Esophagus muscularis mucosa (tissue), 4 donors: ENCODE data around the gene CDK17. TPM values are rescaled to one million over a fixed set of nuclear protein-coding genes. Genes with fewer than 3 reads are reported as not detected.

Source experiments
- DNase-seq: peaks from one replicate; pipeline ENCODE4 v3.0.0-alpha.2; 2017; ENCODE audit errors: extremely low spot score
- H3K27ac ChIP-seq, 4 donors: fragments of 200-600 bp; sonication (generic); replicated peaks in 1 of 4; 1 replicate in 3 of 4; 2 replicates in 1 of 4; pipeline ENCODE4 v1.5.1; 2016 to 2019; ENCODE audit warnings: mild to moderate bottlenecking in 1 of 4
- H3K27me3 ChIP-seq, 4 donors: fragments of 200-600 bp; sonication (generic); one replicate each; pipeline versions ENCODE4 v1.5.1 to v1.6.0; 2016 to 2019
- H3K36me3 ChIP-seq, 4 donors: fragments of 200-600 bp; sonication (generic); one replicate each; pipeline ENCODE4 v1.5.1; 2016 to 2019
- H3K4me1 ChIP-seq, 4 donors: fragments of 200-600 bp; sonication (generic); one replicate each; pipeline ENCODE4 v1.5.1; 2016 to 2019
- H3K4me3 ChIP-seq, 4 donors: fragments of 200-600 bp; sonication (generic); 1 replicate in 2 of 4; 2 replicates in 2 of 4; pipeline ENCODE4 v1.5.1; 2016 to 2019; ENCODE audit warnings: mild to moderate bottlenecking in 4 of 4, moderate library complexity in 1 of 4
- H3K9me3 ChIP-seq, 4 donors: fragments of 200-600 bp; sonication (generic); 1 replicate in 3 of 4; 2 replicates in 1 of 4; pipeline ENCODE4 v1.5.1; 2016 to 2019
- EP300 ChIP-seq: sonication (generic); formaldehyde crosslinking; IDR thresholded peaks from one replicate; pipeline ENCODE4 v1.6.1; 2017; ENCODE audit warnings: antibody characterized with exemption
- POLR2A ChIP-seq: fragments of 450-650 bp; IDR thresholded peaks from one replicate; pipeline ENCODE4 v1.6.1; 2017; ENCODE audit warnings: antibody characterized with exemption, moderate library complexity, mild to moderate bottlenecking, low read depth
- POLR2AphosphoS5 ChIP-seq, 2 donors: sonication (generic); formaldehyde crosslinking; IDR thresholded peaks; one replicate each; pipeline ENCODE4 v1.6.1; 2017; ENCODE audit warnings: antibody characterized with exemption in 2 of 2
- WGBS: methylation state at CpG from one replicate; pipeline ENCODE4 v1.1.5; 2018; 5-methylcytosine and 5-hydroxymethylcytosine counted together
- intact Hi-C: fragments of 100-400 bp; cut with DNase I; formaldehyde crosslinking; loops from one replicate; pipeline ENCODE4 v1.15.1; 2023
- total RNA-seq, 4 donors: library from RNA; depleted of rRNA; stranded (reverse); fragments of >200 nt; gene quantifications; one replicate each; pipeline versions ENCODE4 v1.1.0 to v1.2.1, GENCODE V29; 2016
- TF ChIP-seq, protein P1 (sequence below), 3 experiments: fragments of 200-600 bp in 2 of 3; fragments of 450-650 bp in 1 of 3; sonication (generic) in 2 of 3; IDR thresholded peaks; one replicate each; pipeline ENCODE4 v1.5.1; 2017 to 2019; ENCODE audit warnings: antibody characterized with exemption in 3 of 3, mild to moderate bottlenecking in 2 of 3, moderate library complexity in 1 of 3

CDK17 gene
- total RNA-seq, 4 donors from 2014 or later, result 56.2 to 96.9 (median 68.6) TPM

DNA sequence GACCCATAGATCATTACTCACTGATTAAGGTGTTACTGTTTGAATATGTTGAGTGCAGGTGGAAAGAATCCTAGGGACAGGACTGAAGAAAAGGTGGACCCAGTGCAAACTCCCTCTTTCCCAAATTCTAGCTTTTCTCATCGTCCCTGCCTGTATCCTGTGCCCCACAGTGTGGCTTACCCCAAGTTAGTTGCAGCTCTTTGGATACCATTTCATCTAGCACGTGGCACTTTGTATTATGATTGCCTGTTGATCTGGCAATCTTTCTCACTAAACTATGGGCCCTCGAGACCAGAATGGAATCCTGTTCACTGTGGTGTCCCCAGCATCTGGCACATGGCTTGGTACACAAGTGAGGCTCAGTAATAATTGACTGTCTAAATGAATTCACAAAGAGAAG lies 139.6 kb downstream of the CDK17 start:
- Histone ChIP-seq H3K4me1 (peaks cover 21 to 75% (median 66%) of the 10 kb centered on the region in 4 donors), H3K36me3 (peaks cover 0 to 41% (median 9%) of the 10 kb centered on the region in 4 donors), H3K4me3 (no peak overlapping the region), H3K9me3 (no peaks in the 10 kb centered on the region), H3K27ac (peak overlapping the region in 2 of 4 donors; percentile 17 to 56), H3K27me3 (no peaks in the 10 kb centered on the region)
- 91% methylated on average over 3 of the region's 3 CpGs for WGBS
- intact Hi-C loops, result no loop called here
- TF ChIP-seq POLR2AphosphoS5 (IDR thresholded peaks at IDR 0.05), result peak in 1 of 2 donors; percentile 37
- TF ChIP-seq, protein P1, sequence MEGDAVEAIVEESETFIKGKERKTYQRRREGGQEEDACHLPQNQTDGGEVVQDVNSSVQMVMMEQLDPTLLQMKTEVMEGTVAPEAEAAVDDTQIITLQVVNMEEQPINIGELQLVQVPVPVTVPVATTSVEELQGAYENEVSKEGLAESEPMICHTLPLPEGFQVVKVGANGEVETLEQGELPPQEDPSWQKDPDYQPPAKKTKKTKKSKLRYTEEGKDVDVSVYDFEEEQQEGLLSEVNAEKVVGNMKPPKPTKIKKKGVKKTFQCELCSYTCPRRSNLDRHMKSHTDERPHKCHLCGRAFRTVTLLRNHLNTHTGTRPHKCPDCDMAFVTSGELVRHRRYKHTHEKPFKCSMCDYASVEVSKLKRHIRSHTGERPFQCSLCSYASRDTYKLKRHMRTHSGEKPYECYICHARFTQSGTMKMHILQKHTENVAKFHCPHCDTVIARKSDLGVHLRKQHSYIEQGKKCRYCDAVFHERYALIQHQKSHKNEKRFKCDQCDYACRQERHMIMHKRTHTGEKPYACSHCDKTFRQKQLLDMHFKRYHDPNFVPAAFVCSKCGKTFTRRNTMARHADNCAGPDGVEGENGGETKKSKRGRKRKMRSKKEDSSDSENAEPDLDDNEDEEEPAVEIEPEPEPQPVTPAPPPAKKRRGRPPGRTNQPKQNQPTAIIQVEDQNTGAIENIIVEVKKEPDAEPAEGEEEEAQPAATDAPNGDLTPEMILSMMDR (IDR thresholded peaks at IDR 0.05), result no peak
- no peak for DNase-seq

DNA sequence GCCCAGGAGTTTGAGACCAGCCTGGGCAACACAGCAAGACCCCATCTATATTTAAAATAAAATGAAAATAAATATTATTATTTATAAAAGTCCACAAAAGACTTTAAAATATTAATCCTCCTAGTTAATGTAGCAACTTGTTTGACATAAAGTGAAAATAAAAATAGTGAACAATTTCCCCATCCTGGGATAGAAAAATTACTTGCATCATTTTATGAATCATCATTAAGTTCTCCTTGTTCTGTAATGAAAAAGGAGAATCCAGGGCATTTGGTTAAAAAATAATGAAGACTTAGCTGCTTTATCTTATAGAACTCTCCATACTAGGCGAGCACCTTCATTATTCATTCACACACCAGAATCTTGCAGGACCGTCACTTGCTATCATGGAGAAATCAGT lies 140.0 kb downstream of the CDK17 start:
- no peaks in the 10 kb centered on the region for H3K27me3 ChIP-seq
- WGBS, result 98% methylated on average over 2 of the region's 2 CpGs
- H3K4me3 ChIP-seq, result no peak overlapping the region
- H3K27ac ChIP-seq, result peak overlapping the region in 1 of 4 donors; percentile 56
- peaks cover 0 to 41% (median 9%) of the 10 kb centered on the region in 4 donors for H3K36me3 ChIP-seq
- no peak for TF ChIP-seq POLR2A
- TF ChIP-seq, protein P1 (IDR thresholded peaks at IDR 0.05), result no peak
- no peak for TF ChIP-seq EP300
- TF ChIP-seq POLR2AphosphoS5 (IDR thresholded peaks at IDR 0.05), result no peak
- no peaks in the 10 kb centered on the region for H3K9me3 ChIP-seq
- DNase-seq, result no peak
- intact Hi-C loops, result no loop called here
- H3K4me1 ChIP-seq, result peaks cover 25 to 76% (median 69%) of the 10 kb centered on the region in 4 donors

GRCh38 chr12:96258104-96258961 lies 141.9 kb downstream of the CDK17 start:
- TF ChIP-seq POLR2AphosphoS5 (IDR thresholded peaks at IDR 0.05) (peak in 1 of 2 donors; percentile 50), POLR2A (no peak)
- Histone ChIP-seq H3K27me3 (no peaks in the 10 kb centered on the region), H3K27ac (peak overlapping the region; percentile 55 to 77 (median 62)), H3K36me3 (peaks cover 0 to 29% (median 7%) of the 10 kb centered on the region in 4 donors), H3K4me1 (peaks cover 36 to 85% (median 75%) of the 10 kb centered on the region in 4 donors), H3K4me3 (no peak overlapping the region), H3K9me3 (no peaks in the 10 kb centered on the region)
- WGBS, result 33% methylated on average over 8 of the region's 8 CpGs
- intact Hi-C loops, result no loop called here
- no peak for DNase-seq

DNA sequence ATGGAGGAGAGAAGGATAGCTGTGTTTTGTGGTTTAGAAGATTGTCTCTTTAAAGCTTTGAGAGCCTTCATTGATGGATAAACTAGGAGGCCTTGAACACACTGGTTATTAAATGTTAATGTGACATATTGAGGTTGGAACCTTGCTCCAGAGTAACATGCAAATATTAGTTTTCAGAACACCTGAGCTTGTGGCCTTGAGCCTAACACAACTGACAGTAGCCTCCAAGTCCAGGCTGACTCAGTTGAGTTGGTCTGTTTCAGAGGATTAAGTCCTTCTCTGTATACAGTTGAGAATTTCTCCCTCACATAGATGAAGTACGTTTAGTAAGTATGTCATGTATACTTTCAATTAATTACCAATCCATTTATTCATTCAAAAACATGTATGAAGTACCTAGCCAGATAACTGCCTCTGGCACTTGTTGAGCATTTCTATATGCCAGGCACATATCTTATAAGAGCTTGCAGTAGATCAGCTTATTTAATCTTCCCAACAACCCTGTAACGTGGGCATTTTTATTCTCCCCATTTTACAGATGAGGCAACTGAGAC lies 142.6 kb downstream of the CDK17 start:
- 71% methylated on average over 2 of the region's 2 CpGs for WGBS

More for the DNA sequence above, 142.6 kb downstream of the CDK17 start:
- TF ChIP-seq POLR2A, result no peak
- no peak for TF ChIP-seq POLR2AphosphoS5 (IDR thresholded peaks at IDR 0.05)
- no peak for TF ChIP-seq EP300
- TF ChIP-seq, protein P1 (IDR thresholded peaks at IDR 0.05), result no peak
- intact Hi-C loops, result no loop called here
- H3K4me1 ChIP-seq, result peaks cover 36 to 78% (median 68%) of the 10 kb centered on the region in 4 donors
- no peak for DNase-seq
- peaks cover 0 to 28% (median 7%) of the 10 kb centered on the region in 4 donors for H3K36me3 ChIP-seq
- H3K27ac ChIP-seq, result peak overlapping the region; percentile 55 to 77 (median 62)
- H3K4me3 ChIP-seq, result no peak overlapping the region
- H3K9me3 ChIP-seq, result no peaks in the 10 kb centered on the region
- no peaks in the 10 kb centered on the region for H3K27me3 ChIP-seq
